Activated CD4-positive, alpha-beta T cell treated with anti-CD3 and anti-CD28 coated beads, Interleukin-2, amount 50 U/mL, for 48 hours (primary cell): Measurements from ENCODE around the gene GOSR1.
"Not testable (repeated sequence)": the region's sequence is repeated elsewhere in the genome, so short reads cannot be mapped to it uniquely, and the experiment has no call there.

Source experiments
- DNase-seq, 2 experiments: peaks; one replicate each; pipeline ENCODE4 v3.0.0-alpha.2; 2020

Gene GOSR1

GRCh38 chr17:30564422-30565072, 87.3 kb downstream of the GOSR1 start:
- DNase-seq = not testable (repeated sequence)

DNA sequence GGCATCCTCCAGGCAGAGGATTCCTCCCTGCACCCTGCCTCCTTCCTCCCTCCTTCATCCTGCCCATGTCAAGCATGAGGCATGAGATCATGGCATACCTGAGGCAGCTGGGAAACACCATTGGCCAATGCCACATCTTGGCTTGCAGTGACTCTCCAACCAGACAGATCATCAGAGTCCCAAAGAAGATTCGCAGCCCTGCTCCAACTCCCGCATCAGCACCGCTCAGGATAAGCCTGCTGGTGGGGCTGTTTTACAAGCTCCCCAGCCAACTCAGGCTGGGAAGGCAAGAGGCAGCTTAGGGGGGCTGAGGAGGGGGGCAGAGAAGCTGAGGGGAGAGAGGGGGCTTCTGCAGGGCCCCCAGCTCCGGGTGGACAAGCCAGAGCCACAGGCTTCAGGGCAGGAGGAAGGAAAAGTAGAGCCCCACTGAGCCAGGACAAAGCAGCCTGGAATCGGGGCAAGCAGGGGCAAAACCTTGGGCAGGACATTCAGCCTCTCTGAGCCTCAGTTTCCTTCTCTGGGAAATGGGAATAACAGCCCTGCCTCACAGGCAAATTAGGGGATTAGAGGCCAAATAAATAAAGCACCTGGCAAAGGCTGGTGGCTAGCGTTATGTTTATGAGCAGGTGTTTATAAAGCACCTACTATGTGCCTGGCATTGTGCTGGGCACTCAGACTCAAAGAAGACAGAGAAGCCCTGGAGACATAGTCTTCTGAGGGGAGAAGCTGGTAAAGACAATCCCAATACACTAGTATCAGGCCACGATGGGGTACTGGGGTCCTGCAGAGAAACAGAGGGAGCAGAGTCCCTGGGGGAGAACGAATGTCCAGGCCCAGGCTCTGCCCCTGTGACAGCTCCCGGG, 88.1 kb downstream of the GOSR1 start:
- DNase-seq = no peak

DNA sequence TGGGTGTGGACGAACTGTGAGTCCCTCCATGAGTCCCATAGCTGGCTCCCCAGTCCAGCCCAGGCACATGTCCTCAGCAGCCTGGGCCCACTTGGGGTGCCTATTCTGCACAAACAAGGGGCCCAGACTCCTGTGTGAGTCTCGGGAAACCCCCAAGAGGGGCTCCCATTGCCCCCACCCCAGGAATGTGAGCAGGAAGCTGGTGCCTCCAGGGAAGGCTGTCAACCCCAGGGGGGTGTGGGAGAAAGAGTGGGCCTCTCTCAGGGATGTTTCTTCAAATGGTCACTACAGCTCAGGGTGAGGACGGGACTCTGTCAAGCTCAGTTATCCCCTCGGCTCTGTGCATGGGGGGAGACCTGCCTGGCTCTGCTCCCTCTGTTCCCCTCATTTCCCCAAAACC, 88.9 kb downstream of the GOSR1 start:
- not testable (repeated sequence) for DNase-seq

DNA sequence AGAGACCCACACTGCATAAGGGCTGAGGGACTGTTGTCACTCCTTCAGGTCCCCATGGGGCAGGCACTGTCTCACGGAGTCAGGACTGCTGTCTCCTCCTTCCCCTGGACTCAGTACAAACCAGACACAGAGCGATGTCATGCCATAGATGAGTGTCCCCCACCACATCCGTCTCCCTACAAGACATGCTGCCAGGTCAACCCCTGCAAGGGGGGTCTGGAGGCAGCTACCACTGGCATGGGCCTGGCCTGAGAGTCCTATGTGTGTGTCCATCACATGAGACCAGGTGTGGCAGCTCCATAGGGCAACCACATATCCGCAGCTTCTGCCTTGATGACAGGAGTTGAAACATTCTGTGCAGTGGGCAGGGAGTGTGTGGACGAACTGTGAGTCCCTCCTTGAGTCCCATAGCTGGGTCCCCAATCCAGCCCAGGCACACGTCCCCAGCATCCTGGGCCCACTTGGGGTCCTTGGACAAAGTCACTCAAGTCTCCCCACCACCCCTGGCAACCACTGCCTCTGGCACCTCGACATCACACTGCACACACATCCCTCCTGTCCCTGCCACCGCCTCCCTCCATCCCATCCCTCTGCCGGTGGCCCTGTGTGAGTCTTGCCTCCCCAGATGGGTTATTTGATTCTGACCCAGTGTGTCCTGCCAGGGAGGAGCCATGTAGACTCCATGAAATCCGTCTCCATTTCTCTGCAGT, 89.5 kb downstream of the GOSR1 start:
- not testable (repeated sequence) for DNase-seq

DNA sequence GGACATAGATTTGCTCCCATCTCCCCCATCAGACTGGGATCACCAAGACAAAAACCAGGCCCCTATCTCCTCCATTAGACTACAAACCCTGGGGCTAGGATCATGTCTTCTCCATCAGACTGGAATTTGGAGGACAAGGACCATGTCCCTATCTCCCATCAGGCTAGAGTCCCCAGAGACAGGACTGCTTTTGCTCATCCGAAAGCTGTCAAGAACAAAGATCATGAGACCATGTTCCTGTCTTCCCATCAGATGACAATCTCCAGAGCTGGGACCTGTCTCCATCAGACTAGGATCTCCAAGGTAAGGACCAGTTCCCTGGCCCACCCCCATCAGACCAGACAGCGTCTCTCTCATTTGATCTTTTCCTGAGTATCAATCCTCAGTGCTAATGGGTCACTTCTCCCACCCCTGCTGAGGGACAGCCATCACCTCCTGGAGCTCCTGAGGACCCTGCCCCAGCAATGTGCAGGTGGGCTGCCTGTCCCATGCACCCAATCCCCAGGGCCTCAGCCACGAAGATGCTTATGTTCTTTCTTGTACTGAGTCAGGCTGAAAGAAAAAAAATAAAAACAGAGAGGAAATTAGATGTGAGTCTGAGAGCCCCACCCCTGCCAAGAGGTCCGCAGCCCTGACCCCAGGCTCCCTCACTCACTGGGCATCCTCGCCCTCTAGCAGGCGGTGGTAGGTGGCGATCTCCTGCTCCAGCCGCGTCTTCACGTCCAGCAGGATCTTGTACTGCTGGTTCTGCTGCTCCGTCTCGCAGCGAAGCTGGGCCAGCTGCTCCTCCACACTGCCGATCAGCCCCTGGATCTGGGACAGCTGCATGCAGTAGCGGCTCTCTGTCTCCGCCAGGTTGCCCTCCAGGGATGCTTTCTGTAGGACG, 90.3 kb downstream of the GOSR1 start:
- DNase-seq = no peak

GRCh38 chr17:30568117-30568430, 90.9 kb downstream of the GOSR1 start:
- no peak for DNase-seq

DNA sequence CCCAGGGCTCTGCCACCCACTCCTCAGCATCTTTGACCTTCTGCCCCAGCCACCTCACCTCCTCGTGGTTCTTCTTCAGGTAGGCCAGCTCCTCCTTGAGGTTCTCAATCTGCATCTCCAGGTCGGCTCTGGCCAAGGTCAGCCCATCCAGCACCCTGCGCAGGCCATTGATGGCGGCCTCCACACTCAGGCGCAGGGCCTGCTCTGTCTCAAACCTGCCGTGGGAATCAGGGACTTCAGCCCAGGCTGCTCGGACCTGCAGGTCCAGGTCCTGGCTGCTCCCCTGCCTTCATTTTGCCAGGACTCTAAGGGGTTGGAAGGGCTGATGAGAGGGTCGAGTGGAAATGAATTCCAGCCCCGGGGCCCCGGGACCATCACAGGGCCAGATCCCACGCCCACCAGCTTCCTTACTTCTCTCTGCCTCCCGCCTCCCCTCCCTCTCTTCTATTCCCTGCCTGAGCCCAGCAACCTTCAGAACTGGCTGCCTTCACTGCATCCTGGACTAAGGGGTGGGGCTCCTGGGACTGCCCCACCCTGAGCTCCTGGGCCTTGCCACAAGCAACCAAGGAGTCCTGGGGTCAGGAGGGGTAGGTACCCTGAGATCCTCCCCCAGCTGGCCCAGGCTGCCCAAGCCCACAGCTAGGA, 92.4 kb downstream of the GOSR1 start:
- not testable (repeated sequence) for DNase-seq

DNA sequence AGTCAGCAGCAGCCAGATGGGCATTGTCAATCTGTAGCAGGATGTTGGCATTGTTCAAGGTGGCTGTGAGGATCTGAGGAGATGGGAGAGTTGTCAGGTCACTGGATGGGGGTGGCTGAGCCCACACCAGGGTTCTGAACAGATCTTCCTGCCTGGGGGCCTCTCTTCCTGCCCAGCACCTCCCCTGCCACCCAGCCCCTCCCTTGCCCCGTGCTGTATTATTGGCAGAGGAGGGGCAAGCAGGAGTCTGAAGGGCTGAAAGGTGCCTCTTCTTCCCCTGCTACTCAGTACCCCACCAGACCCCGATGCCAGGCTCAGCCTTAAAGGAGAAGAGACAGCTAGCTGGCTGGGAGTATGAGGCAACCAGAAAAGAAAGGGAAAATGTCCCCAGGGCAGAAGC, 93.0 kb downstream of the GOSR1 start:
- no peak for DNase-seq

GRCh38 chr17:30570596-30571265, 93.5 kb downstream of the GOSR1 start:
- no peak for DNase-seq

- not testable (repeated sequence) for DNase-seq
Measured at GRCh38 chr17:30571404-30571803, 94.2 kb downstream of the GOSR1 start.

DNA sequence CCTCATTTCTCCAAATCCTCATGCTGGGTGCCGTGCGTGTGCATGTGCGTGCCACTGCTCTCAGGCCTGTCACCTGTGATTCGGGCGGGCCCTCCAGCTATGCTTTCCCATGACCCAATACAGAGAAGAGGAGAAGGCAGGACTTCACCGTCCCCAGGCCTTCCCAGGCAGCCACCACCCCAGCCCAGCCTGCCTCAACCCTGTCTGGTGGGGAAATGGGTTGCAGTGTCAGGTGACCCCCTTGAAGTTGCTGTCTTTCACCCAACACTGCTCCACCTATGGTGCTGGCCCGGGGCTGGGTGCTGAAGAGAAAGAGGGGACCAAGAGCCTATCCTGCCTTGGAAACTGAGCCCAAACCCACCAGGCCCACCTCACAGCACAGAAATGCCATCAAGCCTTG, 94.7 kb downstream of the GOSR1 start:
- DNase-seq = no peak

- not testable (repeated sequence) for DNase-seq
Measured at GRCh38 chr17:30572651-30573554, 95.7 kb downstream of the GOSR1 start.

DNA sequence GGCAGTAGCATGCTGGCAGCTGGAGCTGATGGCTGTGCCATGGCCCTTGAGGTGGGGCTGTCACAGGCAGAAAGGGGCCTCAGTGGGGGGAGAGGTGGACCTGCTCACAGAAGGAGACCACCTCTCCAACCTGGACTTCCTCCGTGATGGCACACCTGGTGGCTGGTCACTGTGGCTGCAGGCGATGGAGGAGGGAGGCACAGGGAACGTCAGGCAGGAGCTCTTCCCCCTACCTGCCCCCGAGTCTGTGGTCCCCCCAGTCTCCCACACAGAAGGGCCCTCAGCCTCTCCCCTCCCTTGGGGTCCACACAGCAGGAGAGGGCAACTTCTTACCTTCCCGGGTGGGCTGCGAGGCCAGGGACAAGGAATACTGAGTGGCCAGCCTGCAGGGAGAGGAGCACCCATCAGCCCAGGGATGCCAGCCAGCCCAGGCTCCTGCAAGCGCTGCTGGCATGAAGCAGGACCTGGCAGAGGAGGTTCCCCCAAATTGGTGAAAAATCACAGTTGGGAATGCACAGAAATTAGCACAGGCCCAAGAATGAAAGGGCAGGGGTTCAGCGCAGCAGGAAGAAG, 96.5 kb downstream of the GOSR1 start:
- no peak for DNase-seq

DNA sequence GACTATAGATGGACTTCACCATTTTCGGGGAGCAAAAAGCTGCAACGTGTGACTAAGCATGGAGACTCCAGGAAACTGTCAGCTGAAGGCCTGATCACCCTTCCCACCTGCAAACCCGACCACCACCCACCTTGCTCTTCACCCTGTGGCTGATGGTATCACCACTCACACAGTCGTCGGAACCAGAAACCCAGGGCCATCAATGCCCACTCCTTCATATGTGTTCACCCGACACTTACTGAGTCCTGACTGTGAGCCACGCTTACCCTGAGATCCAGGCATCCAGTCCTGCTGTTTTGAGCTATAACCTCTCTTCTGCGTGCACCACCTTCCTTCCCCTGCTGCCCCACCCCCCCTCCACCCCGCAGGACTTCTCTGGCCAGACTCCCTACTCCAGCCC, 97.1 kb downstream of the GOSR1 start:
- DNase-seq = not testable (repeated sequence)

DNA sequence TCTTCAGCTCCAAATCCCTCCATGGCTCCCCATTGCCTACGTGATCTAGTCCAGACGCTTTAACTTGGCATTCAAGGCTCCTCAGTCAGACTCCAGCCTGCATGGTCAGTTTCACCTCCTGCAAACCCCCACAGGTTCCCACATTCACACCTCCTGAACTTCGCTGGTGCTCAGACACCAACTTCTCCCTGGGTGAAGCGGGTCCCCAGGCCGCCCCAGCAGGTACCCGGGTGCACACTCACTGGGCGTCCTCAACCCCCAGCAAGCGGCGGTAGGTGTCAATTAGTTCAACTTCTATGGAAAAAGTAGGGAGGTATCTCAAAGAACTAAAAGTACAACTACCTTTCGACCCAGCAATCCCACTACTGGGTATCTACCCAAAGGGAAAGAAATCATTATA, 97.6 kb downstream of the GOSR1 start:
- DNase-seq = not testable (repeated sequence)

GRCh38 chr17:30575648-30576325, 98.6 kb downstream of the GOSR1 start:
- not testable (repeated sequence) for DNase-seq

GRCh38 chr17:30576326-30576861, 99.2 kb downstream of the GOSR1 start:
- DNase-seq = no peak
